Tibial nerve (tissue), 4 donors: ENCODE results near the gene B9D2. TPM values are rescaled to one million over a fixed set of nuclear protein-coding genes. Genes with fewer than 3 reads are reported as not detected.
"Not testable (repeated sequence)": the region's sequence is repeated elsewhere in the genome, so short reads cannot be mapped to it uniquely, and the experiment has no call there.

Experiments used
- DNase-seq, 2 donors: peaks; one replicate each; pipeline ENCODE4 v3.0.0-alpha.2; 2019; ENCODE audit warnings: low spot score in 2 of 2
- H3K27ac ChIP-seq, 4 donors: fragments of 200-600 bp; sonication (generic) in 3 of 4; one replicate each; pipeline ENCODE4 v1.5.1; 2017 to 2019; ENCODE audit warnings: mild to moderate bottlenecking in 1 of 4
- H3K27me3 ChIP-seq, 2 donors: fragments of 200-600 bp; sonication (generic) in 1 of 2; one replicate each; pipeline versions ENCODE4 v1.5.1 to v1.6.0; 2017 to 2019
- H3K36me3 ChIP-seq, 3 donors: fragments of 200-600 bp; sonication (generic); one replicate each; pipeline ENCODE4 v1.5.1; 2018 to 2019
- H3K4me1 ChIP-seq, 4 donors: fragments of 200-600 bp; sonication (generic) in 3 of 4; one replicate each; pipeline ENCODE4 v1.5.1; 2017 to 2019
- H3K4me3 ChIP-seq, 4 donors: fragments of 200-600 bp; sonication (generic) in 3 of 4; one replicate each; pipeline ENCODE4 v1.5.1; 2017 to 2019; ENCODE audit warnings: mild to moderate bottlenecking in 1 of 4, moderate library complexity in 1 of 4
- H3K9me3 ChIP-seq, 4 donors: fragments of 200-600 bp; sonication (generic) in 3 of 4; one replicate each; pipeline ENCODE4 v1.5.1; 2017 to 2019
- EP300 ChIP-seq, 2 donors: sonication (generic); formaldehyde crosslinking; IDR thresholded peaks; one replicate each; pipeline ENCODE4 v1.6.1; 2017; ENCODE audit warnings: antibody characterized with exemption in 2 of 2, mild to moderate bottlenecking in 1 of 2
- POLR2A ChIP-seq, 2 donors: fragments of 450-650 bp; IDR thresholded peaks; one replicate each; pipeline ENCODE4 v1.6.1; 2017; ENCODE audit warnings: antibody characterized with exemption in 2 of 2, mild to moderate bottlenecking in 2 of 2, moderate library complexity in 2 of 2
- WGBS, 2 donors: methylation state at CpG; one replicate each; pipeline ENCODE4 v1.1.5; 2018; 5-methylcytosine and 5-hydroxymethylcytosine counted together
- total RNA-seq, 4 donors: library from RNA; depleted of rRNA; stranded (reverse); fragments of >200 nt; gene quantifications; one replicate each; pipeline ENCODE4 v1.1.0, GENCODE V29; 2016
- TF ChIP-seq, protein P1 (sequence below), 5 experiments: fragments of 200-600 bp in 3 of 5; fragments of 450-650 bp in 2 of 5; sonication (generic) in 3 of 5; IDR thresholded peaks; one replicate each; pipeline ENCODE4 v1.5.1; 2016 to 2019; ENCODE audit warnings: antibody characterized with exemption in 5 of 5, mild to moderate bottlenecking in 3 of 5, moderate library complexity in 2 of 5

The B9D2 gene
- total RNA-seq, 4 donors from 2014 or later: 0.87 to 8.2 (median 3.6) TPM

DNA sequence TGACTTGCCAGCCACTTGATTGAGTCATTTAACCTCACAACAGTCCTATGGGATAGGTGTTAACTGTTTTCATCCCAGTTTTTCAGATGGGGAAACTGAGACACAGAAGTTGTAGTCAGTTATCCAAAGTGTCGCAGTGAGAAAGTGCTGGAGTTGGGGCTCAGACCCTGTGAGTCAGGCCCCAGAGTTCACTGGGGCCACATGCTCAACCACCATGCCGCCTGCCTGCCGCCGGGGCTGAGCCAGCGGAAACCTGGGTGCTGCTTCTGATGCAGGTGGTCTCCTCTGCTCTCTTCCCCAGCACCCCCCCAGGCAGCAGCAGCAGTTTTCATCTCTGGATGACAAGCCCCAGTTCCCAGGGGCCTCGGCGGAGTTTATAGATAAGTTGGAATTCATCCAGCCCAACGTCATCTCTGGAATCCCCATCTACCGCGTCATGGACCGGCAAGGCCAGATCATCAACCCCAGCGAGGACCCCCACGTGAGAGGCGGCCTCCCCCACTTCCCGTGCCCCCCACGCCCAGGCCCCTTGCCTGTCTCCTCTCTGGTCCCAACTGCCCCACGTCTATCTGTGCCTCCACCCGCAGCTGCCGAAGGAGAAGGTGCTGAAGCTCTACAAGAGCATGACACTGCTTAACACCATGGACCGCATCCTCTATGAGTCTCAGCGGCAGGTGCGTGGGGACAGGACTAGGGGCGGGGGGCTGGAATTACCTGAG, 46.5 kb upstream of the B9D2 start:
- Histone ChIP-seq H3K4me1 (peaks cover 0 to 56% (median 9%) of the 10 kb centered on the region in 4 donors), H3K36me3 (peaks cover 0 to 54% (median 20%) of the 10 kb centered on the region in 3 donors), H3K27ac (peak overlapping the region in 2 of 4 donors; percentile 47 to 59), H3K4me3 (no peak overlapping the region), H3K27me3 (no peaks in the 10 kb centered on the region), H3K9me3 (no peaks in the 10 kb centered on the region)
- TF ChIP-seq POLR2A (IDR thresholded peaks at IDR 0.05): no peak
- TF ChIP-seq EP300 (IDR thresholded peaks at IDR 0.05): no peak
- TF ChIP-seq, protein P1, sequence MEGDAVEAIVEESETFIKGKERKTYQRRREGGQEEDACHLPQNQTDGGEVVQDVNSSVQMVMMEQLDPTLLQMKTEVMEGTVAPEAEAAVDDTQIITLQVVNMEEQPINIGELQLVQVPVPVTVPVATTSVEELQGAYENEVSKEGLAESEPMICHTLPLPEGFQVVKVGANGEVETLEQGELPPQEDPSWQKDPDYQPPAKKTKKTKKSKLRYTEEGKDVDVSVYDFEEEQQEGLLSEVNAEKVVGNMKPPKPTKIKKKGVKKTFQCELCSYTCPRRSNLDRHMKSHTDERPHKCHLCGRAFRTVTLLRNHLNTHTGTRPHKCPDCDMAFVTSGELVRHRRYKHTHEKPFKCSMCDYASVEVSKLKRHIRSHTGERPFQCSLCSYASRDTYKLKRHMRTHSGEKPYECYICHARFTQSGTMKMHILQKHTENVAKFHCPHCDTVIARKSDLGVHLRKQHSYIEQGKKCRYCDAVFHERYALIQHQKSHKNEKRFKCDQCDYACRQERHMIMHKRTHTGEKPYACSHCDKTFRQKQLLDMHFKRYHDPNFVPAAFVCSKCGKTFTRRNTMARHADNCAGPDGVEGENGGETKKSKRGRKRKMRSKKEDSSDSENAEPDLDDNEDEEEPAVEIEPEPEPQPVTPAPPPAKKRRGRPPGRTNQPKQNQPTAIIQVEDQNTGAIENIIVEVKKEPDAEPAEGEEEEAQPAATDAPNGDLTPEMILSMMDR (IDR thresholded peaks at IDR 0.05): no peak
- DNase-seq: no peak
- 82 to 85% methylated on average over 23 of the region's 23 CpGs for WGBS, 2 donors

DNA sequence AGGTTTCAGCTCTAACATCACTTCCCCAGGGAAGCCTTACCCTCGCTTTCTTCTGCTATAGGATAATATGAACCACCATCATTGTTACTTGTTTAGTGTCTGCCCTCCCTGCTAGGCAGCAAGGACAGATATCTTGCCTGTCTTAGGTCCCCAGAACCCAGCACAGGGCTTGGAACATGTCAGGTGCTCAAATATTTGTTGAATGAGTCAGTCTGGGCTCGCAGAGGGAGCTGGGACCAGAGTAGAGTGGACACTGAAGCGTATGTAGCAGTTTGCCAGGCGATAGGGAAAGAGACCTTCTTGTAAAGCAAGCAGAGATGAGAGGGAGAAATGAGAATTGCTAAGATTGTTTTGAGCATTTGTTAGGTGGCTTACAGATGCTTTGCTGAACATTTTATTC, 45.3 kb upstream of the B9D2 start:
- Histone ChIP-seq H3K27ac (peak overlapping the region in 2 of 4 donors; percentile 26 to 59), H3K4me3 (no peak overlapping the region), H3K4me1 (peaks cover 0 to 59% (median 9%) of the 10 kb centered on the region in 4 donors), H3K9me3 (no peaks in the 10 kb centered on the region), H3K36me3 (peaks cover 0 to 42% (median 8%) of the 10 kb centered on the region in 3 donors), H3K27me3 (no peaks in the 10 kb centered on the region)
- 64 to 65% methylated on average over 4 of the region's 4 CpGs for WGBS, 2 donors
- no peak for DNase-seq
- TF ChIP-seq EP300 (IDR thresholded peaks at IDR 0.05): no peak

DNA sequence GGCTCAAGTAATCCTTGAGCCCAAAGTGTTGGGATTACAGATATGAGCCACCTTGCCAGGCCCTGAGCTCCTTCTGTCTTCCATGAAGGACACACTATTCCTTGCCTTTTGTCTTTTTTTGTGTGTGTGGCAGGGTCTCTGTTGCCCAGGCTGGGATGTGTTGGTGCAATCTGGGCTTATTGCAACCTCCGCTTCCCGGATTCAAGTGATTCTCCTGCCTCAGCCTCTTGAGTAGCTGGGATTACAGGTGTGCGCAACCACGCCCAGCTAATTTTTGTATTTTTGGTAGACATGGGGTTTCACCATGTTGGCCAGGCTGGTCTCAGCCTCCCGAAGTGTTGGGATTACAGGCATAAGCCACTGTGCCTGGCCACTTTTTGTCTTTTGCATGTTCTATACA, 44.9 kb upstream of the B9D2 start:
- not testable (repeated sequence) for H3K27me3 ChIP-seq, H3K4me3 ChIP-seq, H3K9me3 ChIP-seq, DNase-seq
- H3K36me3 ChIP-seq: peaks cover 0 to 38% (median 7%) of the 10 kb centered on the region in 3 donors
- WGBS, 2 donors: 83 to 89% methylated on average over 5 of the region's 5 CpGs
- peaks cover 0 to 59% (median 9%) of the 10 kb centered on the region in 4 donors for H3K4me1 ChIP-seq
- H3K27ac ChIP-seq: peak overlapping the region in 2 of 4 donors; percentile 26 to 59

DNA sequence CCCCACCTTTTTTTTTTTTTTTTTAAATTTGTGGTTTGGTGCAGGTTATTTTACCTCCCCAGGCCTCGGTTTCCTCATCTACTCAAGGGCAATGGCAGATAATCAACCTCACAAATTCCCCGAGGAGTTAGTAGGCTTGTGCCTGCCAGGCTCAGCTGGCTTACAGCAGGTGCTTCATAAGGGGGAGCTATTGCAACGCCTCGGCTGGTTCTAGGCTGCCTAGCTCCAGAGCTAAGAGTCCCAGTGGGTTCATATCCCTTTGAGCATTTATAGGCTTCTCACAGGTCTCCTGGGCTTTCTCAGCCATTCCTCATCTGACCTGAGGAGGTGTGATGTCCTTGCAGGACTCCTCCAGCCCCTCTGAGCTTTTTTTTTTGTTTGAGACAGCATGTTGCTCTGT, 44.3 kb upstream of the B9D2 start:
- Histone ChIP-seq H3K27me3 (no peaks in the 10 kb centered on the region), H3K9me3 (no peaks in the 10 kb centered on the region), H3K4me1 (peaks cover 0 to 63% (median 9%) of the 10 kb centered on the region in 4 donors), H3K27ac (peak overlapping the region in 2 of 4 donors; percentile 26 to 59), H3K4me3 (no peak overlapping the region), H3K36me3 (peaks cover 0 to 36% (median 3%) of the 10 kb centered on the region in 3 donors)
- no peak for TF ChIP-seq POLR2A (IDR thresholded peaks at IDR 0.05)
- DNase-seq: no peak
- 59 to 69% methylated on average over 4 of the region's 4 CpGs for WGBS, 2 donors

DNA sequence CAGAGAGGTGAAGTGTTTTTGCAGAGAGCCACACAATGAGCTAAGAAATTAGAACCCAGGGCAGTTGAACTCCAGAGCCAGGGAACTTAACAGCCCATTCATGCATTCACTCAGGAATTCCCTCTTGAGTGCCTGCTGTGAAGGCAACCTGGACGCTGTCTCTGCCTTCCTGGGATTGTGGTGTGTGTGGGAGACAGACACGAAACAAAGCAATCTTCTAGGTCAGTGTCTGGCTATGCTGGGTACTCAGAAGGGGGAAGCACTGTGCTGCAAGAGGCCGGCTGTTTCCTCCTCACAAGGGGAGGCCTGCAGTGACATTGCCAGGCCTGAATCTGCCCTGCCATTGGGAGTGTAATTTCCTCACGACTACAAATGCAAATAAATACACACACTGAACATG, 43.3 kb upstream of the B9D2 start:
- TF ChIP-seq POLR2A (IDR thresholded peaks at IDR 0.05): no peak
- TF ChIP-seq EP300 (IDR thresholded peaks at IDR 0.05): no peak
- TF ChIP-seq, protein P1 (IDR thresholded peaks at IDR 0.05): no peak
- Histone ChIP-seq H3K9me3 (no peaks in the 10 kb centered on the region), H3K27me3 (no peaks in the 10 kb centered on the region), H3K4me3 (no peak overlapping the region), H3K27ac (peak overlapping the region in 3 of 4 donors; percentile 35 to 59 (median 42)), H3K36me3 (peaks cover 0 to 34% (median 0%) of the 10 kb centered on the region in 3 donors), H3K4me1 (peaks cover 0 to 72% (median 9%) of the 10 kb centered on the region in 4 donors)
- WGBS, 2 donors: 48 to 62% methylated on average over 4 of the region's 4 CpGs
- DNase-seq: no peak

DNA sequence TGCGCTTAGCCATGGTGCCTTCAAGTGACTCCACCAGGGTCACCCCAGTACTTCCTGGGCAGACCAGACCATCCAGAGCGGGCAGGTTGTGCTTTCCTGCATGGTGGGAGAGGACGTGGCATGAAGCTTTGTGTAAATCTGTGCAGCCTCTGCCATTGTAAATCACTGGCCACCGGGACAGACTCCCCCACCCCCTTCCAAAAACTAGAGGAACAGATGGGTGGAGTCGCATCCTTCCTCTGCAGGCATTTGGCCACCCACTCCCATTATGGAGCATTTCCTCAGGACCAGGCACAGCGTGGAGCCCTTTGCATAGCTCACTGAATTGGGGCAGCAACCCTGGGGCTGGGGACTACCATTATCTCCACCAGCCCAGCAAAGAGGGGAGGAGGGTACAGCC, 41.8 kb upstream of the B9D2 start:
- Histone ChIP-seq H3K4me3 (no peak overlapping the region), H3K9me3 (no peaks in the 10 kb centered on the region), H3K27ac (no peak overlapping the region), H3K4me1 (peaks cover 0 to 77% (median 5%) of the 10 kb centered on the region in 4 donors), H3K36me3 (peaks cover 0 to 29% (median 0%) of the 10 kb centered on the region in 3 donors), H3K27me3 (no peaks in the 10 kb centered on the region)
- no peak for TF ChIP-seq EP300 (IDR thresholded peaks at IDR 0.05)
- TF ChIP-seq POLR2A (IDR thresholded peaks at IDR 0.05): no peak
- TF ChIP-seq, protein P1 (IDR thresholded peaks at IDR 0.05): no peak
- DNase-seq: no peak
- WGBS, 2 donors: 69 to 81% methylated on average over 5 to 6 of the region's 6 CpGs
